Kidney (tissue), 14 donors: ENCODE data around the gene PLCH1. TPM values are rescaled to one million over a fixed set of nuclear protein-coding genes. Genes with fewer than 3 reads are reported as not detected.

Source experiments
- DNase-seq, 5 donors: peaks; one replicate each; pipeline ENCODE4 v3.0.0-alpha.2; 2013 to 2020
- FAIRE-seq: peaks from 2 replicates; lab custom pipeline; 2012; peaks lifted over from hg19 to GRCh38; lab: Jason Lieb, UNC
- H3K27ac ChIP-seq, 2 donors: one replicate each; pipeline ENCODE4 v1.7.0; 2013; ENCODE audit warnings: low read depth in 2 of 2, low read length in 2 of 2, inconsistent platforms in 1 of 2
- H3K27me3 ChIP-seq: one replicate; pipeline ENCODE4 v1.7.1; 2013; ENCODE audit warnings: low read length, inconsistent platforms; ENCODE audit not compliant: control insufficient read depth, insufficient read depth
- H3K36me3 ChIP-seq, 3 donors: one replicate each; pipeline versions ENCODE4 v1.7.0 to v1.7.1; 2013; ENCODE audit warnings: low read length in 3 of 3, control low read depth in 1 of 3, inconsistent platforms in 1 of 3; ENCODE audit not compliant: insufficient read depth in 3 of 3, control insufficient read depth in 2 of 3
- H3K4me1 ChIP-seq, 3 donors: one replicate each; pipeline versions ENCODE4 v1.7.0 to v1.7.1; 2013; ENCODE audit warnings: low read length in 3 of 3, inconsistent platforms in 1 of 3, low read depth in 1 of 3; ENCODE audit not compliant: control insufficient read depth in 2 of 3, insufficient read depth in 2 of 3
- H3K4me3 ChIP-seq, 3 donors: one replicate each; pipeline versions ENCODE4 v1.7.0 to v1.8.1; 2013; ENCODE audit warnings: low read length in 3 of 3, control low read depth in 1 of 3, inconsistent platforms in 1 of 3
- H3K9ac ChIP-seq, 3 donors: one replicate each; pipeline versions ENCODE4 v1.7.0 to v1.7.1; 2013; ENCODE audit warnings: low read length in 3 of 3, control low read depth in 1 of 3, inconsistent platforms in 1 of 3
- H3K9me3 ChIP-seq, 3 donors: one replicate each; pipeline versions ENCODE4 v1.7.0 to v1.7.1; 2013; ENCODE audit warnings: low read length in 3 of 3, control low read depth in 1 of 3, inconsistent platforms in 1 of 3; ENCODE audit not compliant: control insufficient read depth in 2 of 3, insufficient read depth in 1 of 3
- intact Hi-C: fragments of 100-400 bp; cut with DNase I; formaldehyde crosslinking; loops from one replicate; pipeline ENCODE4 v1.11.1; 2022
- polyA plus RNA-seq: library from polyadenylated mRNA; stranded (reverse); fragments of 350-450 nt; fragmentation: Illumina TruSeq; extraction: RNeasy Lipid Tissue Mini Kit (QIAGEN cat#74804); gene quantifications from one replicate; pipeline ENCODE4 v1.2.3, GENCODE V29; 2014; ENCODE audit warnings: low read depth, low replicate concordance; ENCODE audit not compliant: insufficient read depth
- total RNA-seq: library from RNA; stranded (reverse); fragmentation: NEBNext Ultra II Directional; extraction: Animal tissue kit (Norgen Biotek cat#: 25700); gene quantifications from one replicate; pipeline ENCODE4 v1.2.1, GENCODE V29; 2021
- TF ChIP-seq, protein P1 (sequence below): IDR thresholded peaks from 3 replicates; pipeline ENCODE4 v1.5.1; 2012; ENCODE audit warnings: mild to moderate bottlenecking, moderate library complexity, borderline replicate concordance; ENCODE audit not compliant: insufficient read depth; ENCODE audit errors: extremely low read depth
- donor health status: control.
- donor health status: control.
- donor health status: control.
- donor health status: control.
- donor health status: control.
- donor health status: DM: yes; HTN: yes; CAD: no.
- donor health status: Normal renal cell carcinoma (clear cell type).

The PLCH1 gene
- total and polyA plus RNA-seq, 2 donors from 2014 or later = 1.6 to 9.6 TPM

DNA sequence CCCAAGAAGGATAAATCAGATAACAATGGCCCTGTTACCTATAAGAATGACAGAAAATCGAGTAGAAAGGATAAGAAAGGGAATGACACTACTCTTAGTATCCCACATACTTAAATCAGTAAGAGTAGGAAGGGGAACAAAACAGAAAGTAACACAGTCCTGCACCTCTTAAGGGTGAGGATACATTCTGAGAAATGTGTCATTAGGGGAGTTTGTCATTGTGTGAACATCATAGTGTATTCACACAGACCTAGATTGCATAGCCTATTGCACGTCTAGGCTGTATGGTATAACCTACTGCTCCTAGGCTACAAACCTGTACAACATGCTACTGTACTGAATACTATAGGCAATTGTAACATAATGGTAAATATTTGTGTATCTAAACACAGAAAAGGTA lies 142.6 kb downstream of the PLCH1 start:
- no peak for FAIRE-seq
- Histone ChIP-seq H3K27me3 (no peaks in the 10 kb centered on the region), H3K4me3 (no peak overlapping the region), H3K9ac (no peak overlapping the region), H3K4me1 (no peaks in the 10 kb centered on the region), H3K36me3 (no peaks in the 10 kb centered on the region), H3K27ac (no peak overlapping the region), H3K9me3 (no peaks in the 10 kb centered on the region)
- TF ChIP-seq, protein P1, sequence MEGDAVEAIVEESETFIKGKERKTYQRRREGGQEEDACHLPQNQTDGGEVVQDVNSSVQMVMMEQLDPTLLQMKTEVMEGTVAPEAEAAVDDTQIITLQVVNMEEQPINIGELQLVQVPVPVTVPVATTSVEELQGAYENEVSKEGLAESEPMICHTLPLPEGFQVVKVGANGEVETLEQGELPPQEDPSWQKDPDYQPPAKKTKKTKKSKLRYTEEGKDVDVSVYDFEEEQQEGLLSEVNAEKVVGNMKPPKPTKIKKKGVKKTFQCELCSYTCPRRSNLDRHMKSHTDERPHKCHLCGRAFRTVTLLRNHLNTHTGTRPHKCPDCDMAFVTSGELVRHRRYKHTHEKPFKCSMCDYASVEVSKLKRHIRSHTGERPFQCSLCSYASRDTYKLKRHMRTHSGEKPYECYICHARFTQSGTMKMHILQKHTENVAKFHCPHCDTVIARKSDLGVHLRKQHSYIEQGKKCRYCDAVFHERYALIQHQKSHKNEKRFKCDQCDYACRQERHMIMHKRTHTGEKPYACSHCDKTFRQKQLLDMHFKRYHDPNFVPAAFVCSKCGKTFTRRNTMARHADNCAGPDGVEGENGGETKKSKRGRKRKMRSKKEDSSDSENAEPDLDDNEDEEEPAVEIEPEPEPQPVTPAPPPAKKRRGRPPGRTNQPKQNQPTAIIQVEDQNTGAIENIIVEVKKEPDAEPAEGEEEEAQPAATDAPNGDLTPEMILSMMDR = no peak
- DNase-seq = no peak
- intact Hi-C loops = no loop called here

DNA sequence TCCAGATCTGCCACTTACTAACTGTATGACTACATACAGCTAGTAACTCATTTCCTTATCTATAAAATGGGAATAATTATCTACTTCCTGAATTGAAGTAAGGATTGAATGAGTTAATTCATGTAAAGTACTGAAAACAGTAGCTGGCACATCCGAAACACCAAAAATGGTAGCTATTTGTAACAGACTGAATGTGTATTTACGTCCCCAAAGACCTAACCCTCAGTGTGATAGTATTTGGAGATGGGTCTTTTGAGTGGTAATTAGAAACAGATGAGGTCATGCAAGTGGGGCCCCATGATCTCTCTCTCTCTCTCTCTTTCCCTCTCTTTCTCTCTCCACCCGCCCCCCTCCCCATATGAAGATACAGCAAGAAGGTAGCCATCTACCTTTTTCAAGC lies 146.2 kb downstream of the PLCH1 start:
- Histone ChIP-seq H3K36me3 (no peaks in the 10 kb centered on the region), H3K4me3 (no peak overlapping the region), H3K9me3 (no peaks in the 10 kb centered on the region), H3K9ac (no peak overlapping the region), H3K4me1 (no peaks in the 10 kb centered on the region), H3K27ac (no peak overlapping the region), H3K27me3 (no peaks in the 10 kb centered on the region)
- no peak for FAIRE-seq
- no peak for DNase-seq
- intact Hi-C loops = no loop called here
- TF ChIP-seq, protein P1 = no peak

DNA sequence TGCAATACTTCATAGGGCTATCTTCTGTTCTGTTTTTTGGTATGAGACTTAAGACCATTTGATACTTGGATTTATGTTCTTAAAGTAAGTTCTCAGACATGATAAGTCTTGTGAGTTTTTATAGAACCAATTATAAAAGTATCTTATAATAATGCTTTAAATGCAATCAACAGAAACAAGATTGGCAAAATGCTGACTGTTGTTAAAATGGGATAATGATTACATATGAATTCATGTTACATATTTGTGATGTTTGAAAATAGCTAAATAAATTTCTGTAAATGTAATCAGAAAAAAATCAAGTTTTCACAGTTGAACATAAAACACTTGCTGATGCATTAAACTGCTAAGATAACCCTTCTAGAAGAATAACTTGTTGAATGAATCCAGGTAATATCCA lies 148.3 kb downstream of the PLCH1 start:
- H3K4me1 ChIP-seq = no peaks in the 10 kb centered on the region
- peak; percentile 39 for FAIRE-seq
- no peak overlapping the region for H3K4me3 ChIP-seq
- no peaks in the 10 kb centered on the region for H3K27me3 ChIP-seq
- H3K27ac ChIP-seq = no peak overlapping the region
- DNase-seq = no peak
- TF ChIP-seq, protein P1 = no peak
- intact Hi-C loops = no loop called here
- no peaks in the 10 kb centered on the region for H3K9me3 ChIP-seq
- H3K36me3 ChIP-seq = no peaks in the 10 kb centered on the region
- H3K9ac ChIP-seq = no peak overlapping the region

DNA sequence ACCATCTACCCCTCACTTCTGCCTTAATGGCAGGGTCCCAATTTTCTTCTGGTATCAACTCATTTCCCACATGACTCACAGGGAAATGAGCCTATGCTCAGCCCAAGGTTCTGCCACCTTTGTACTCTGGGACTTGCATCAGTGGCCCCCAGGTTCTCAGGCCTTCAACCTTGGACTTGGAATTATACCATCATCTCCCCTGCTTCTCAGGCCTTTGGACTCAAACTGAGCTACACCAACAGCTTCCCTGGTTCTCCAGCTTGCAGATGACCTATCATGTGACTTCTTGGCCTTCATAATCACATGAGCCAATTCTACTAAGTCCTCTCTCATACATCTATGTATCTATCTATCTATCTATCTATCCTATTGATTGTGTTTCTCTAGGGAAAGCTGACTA lies 149.5 kb downstream of the PLCH1 start:
- H3K27me3 ChIP-seq = no peaks in the 10 kb centered on the region
- no peak overlapping the region for H3K27ac ChIP-seq
- no peak overlapping the region for H3K4me3 ChIP-seq
- intact Hi-C loops = no loop called here
- TF ChIP-seq, protein P1 = no peak
- no peaks in the 10 kb centered on the region for H3K4me1 ChIP-seq
- H3K36me3 ChIP-seq = no peaks in the 10 kb centered on the region
- no peak for DNase-seq
- FAIRE-seq = no peak
- H3K9ac ChIP-seq = no peak overlapping the region
- H3K9me3 ChIP-seq = no peaks in the 10 kb centered on the region
